Neural progenitor cell (in vitro differentiated cells): ENCODE results near the gene NTN4.

ENCODE experiments used
- EZH2 ChIP-seq: fragments of 200-600 bp; sonication (generic); IDR thresholded peaks from 2 replicates; pipeline ENCODE4 v1.6.1; 2017; ENCODE audit warnings: antibody characterized with exemption, mild to moderate bottlenecking, moderate library complexity
- EZH2phosphoT487 ChIP-seq: fragments of 200-600 bp; sonication (generic); IDR thresholded peaks from 2 replicates; pipeline ENCODE4 v1.6.1; 2017; ENCODE audit warnings: antibody characterized with exemption
- TF ChIP-seq, protein P1 (sequence below): fragments of 200-600 bp; sonication (generic); IDR thresholded peaks from 2 replicates; pipeline ENCODE4 v1.5.1; 2017; ENCODE audit warnings: antibody characterized with exemption, mild to moderate bottlenecking

DNA sequence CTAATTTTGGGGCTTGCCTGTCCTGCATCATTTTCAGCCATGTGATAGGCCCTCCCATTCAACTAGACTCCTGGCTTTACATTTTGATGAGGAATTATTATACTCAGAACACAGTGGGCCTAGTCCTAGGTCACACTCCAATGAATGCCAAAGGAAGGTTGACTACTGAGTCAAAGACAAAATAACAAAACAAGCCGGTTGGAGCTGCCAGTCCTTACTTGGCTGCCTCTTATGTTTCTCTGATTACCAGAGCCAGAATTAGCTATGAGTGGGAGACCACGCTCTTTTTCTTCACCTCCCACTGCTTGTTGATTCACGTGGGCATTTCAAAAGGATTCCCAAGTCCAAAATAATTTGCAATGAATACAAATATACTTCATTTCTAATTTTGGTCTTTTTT, 161.2 kb downstream of the NTN4 start:
- TF ChIP-seq, protein P1, sequence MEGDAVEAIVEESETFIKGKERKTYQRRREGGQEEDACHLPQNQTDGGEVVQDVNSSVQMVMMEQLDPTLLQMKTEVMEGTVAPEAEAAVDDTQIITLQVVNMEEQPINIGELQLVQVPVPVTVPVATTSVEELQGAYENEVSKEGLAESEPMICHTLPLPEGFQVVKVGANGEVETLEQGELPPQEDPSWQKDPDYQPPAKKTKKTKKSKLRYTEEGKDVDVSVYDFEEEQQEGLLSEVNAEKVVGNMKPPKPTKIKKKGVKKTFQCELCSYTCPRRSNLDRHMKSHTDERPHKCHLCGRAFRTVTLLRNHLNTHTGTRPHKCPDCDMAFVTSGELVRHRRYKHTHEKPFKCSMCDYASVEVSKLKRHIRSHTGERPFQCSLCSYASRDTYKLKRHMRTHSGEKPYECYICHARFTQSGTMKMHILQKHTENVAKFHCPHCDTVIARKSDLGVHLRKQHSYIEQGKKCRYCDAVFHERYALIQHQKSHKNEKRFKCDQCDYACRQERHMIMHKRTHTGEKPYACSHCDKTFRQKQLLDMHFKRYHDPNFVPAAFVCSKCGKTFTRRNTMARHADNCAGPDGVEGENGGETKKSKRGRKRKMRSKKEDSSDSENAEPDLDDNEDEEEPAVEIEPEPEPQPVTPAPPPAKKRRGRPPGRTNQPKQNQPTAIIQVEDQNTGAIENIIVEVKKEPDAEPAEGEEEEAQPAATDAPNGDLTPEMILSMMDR, result no peak
- no peak for TF ChIP-seq EZH2
- TF ChIP-seq EZH2phosphoT487, result no peak
